Measurements from ENCODE around the gene FLT1.

FLT1 gene

DNA sequence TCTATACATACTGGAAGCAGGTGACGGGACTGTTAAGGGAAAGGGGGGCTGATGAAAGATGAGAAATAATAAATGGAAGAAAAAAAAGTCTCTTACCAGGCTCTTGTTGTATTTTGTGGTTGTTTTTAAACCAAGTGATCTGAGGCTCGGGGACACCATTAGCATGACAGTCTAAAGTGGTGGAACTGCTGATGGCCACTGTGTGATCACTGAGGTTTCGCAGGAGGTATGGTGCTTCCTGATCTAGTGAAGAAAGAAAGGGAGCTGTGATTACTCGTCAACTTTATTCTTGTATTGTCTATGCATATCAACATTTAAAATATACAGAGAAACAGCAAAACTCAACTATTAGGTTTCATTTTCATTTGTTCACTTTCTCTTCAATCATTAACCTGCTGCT lies 110.1 kb downstream of the FLT1 start:
- Mint-ChIP-seq H3K27ac (no peak overlapping the region), H3K4me1 (peaks cover 3% of the 10 kb centered on the region), H3K9me3 (no peaks in the 10 kb centered on the region), H3K27me3 (ENCODE audit: low read depth) (peaks cover 7% of the 10 kb centered on the region), H3K4me3 (no peak overlapping the region), H3K36me3 (ENCODE audit: low read depth) (no peaks in the 10 kb centered on the region)
- TF ChIP-seq, protein P1, sequence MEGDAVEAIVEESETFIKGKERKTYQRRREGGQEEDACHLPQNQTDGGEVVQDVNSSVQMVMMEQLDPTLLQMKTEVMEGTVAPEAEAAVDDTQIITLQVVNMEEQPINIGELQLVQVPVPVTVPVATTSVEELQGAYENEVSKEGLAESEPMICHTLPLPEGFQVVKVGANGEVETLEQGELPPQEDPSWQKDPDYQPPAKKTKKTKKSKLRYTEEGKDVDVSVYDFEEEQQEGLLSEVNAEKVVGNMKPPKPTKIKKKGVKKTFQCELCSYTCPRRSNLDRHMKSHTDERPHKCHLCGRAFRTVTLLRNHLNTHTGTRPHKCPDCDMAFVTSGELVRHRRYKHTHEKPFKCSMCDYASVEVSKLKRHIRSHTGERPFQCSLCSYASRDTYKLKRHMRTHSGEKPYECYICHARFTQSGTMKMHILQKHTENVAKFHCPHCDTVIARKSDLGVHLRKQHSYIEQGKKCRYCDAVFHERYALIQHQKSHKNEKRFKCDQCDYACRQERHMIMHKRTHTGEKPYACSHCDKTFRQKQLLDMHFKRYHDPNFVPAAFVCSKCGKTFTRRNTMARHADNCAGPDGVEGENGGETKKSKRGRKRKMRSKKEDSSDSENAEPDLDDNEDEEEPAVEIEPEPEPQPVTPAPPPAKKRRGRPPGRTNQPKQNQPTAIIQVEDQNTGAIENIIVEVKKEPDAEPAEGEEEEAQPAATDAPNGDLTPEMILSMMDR (IDR thresholded peaks at IDR 0.05; ENCODE audit: unreplicated experiment in 3 of 3), result no peak

DNA sequence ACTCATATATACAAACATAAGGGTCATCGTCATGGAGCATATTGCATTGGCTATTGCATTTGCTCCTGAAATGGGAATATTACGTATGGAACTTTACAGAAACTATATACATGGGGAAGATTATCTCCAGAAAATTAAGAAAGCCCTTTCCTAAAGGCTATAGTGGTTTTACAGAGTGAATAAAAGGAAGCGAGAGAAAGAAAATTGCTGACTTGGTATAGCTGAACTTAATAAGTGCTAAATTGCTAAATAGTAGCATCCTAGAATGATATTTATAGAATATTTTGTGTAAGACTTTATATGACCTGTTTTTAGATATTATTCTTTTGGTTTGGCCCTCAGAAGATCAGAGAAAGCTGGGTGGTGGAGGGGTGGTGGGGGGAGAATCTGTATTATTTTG lies 114.6 kb downstream of the FLT1 start:
- Mint-ChIP-seq H3K9me3 (no peaks in the 10 kb centered on the region), H3K4me3 (no peak overlapping the region), H3K27me3 (ENCODE audit: low read depth) (peaks cover 4% of the 10 kb centered on the region), H3K4me1 (peaks cover 8% of the 10 kb centered on the region), H3K27ac (no peak overlapping the region), H3K36me3 (ENCODE audit: low read depth) (no peaks in the 10 kb centered on the region)
- TF ChIP-seq, protein P1 (IDR thresholded peaks at IDR 0.05; ENCODE audit: unreplicated experiment in 3 of 3), result no peak

DNA sequence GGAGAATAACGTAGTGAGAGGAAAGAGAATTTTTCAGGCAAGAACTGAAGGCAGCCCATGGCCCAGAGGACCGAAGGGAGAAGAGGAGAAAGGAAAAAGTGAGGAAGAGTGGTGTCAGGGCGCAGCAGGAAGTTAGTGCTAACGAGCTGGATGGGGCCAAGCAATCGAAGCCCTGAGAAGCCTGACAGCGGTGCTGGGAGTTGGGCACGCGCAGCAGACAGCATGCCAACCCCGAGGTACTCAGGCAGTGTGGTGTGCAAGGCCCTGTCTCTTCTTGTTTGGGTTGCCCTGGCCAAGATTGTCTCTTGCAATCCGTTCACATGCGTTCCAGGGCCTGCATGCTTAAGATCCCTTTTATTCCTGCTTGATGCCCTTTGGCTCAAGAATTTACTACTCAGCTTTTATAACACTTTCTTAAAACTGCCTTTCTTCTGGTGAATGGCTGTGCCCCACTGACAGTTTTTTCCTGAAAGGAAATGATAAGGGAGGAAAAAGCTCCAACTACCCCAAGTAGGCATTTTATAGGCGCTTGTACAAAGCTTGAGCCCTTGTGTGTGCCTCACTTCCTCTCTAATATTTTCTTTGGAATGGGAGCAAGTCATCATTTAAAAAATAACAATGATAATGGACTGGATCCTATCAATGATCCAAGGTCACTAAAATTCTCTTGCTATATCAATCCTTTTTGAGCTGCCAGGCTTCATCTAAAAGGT lies 115.4 kb downstream of the FLT1 start:
- no peak overlapping the region for H3K27ac Mint-ChIP-seq
- TF ChIP-seq, protein P1 (IDR thresholded peaks at IDR 0.05; ENCODE audit: unreplicated experiment in 3 of 3), result no peak
- H3K4me1 Mint-ChIP-seq, result peaks cover 9% of the 10 kb centered on the region
- H3K27me3 Mint-ChIP-seq (ENCODE audit: low read depth), result peaks cover 4% of the 10 kb centered on the region
- no peaks in the 10 kb centered on the region for H3K36me3 Mint-ChIP-seq (ENCODE audit: low read depth)
- H3K4me3 Mint-ChIP-seq, result no peak overlapping the region
- H3K9me3 Mint-ChIP-seq, result no peaks in the 10 kb centered on the region

DNA sequence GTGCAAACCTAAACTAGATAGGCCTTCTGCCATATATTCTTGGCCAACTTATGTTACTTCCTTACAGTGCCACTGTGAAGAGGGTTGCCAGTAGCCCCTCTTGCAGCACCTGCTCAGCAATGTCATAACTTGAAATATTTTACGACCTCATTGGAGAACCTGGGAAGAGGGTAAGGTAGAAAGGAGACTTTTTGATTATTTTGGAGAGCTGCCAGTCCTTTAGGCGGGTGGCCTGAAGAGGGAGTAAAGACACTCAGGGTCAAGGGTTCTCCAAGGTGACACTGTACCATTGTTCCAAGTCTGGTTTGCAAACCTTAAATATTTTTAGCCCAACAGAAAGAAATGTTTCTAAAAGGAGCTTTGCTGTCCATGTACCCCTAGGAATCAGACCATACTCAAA lies 118.3 kb downstream of the FLT1 start:
- Mint-ChIP-seq H3K4me1 (peaks cover 9% of the 10 kb centered on the region), H3K36me3 (ENCODE audit: low read depth) (no peaks in the 10 kb centered on the region), H3K27ac (no peak overlapping the region), H3K27me3 (ENCODE audit: low read depth) (peaks cover 4% of the 10 kb centered on the region), H3K9me3 (no peaks in the 10 kb centered on the region), H3K4me3 (no peak overlapping the region)
- TF ChIP-seq, protein P1 (IDR thresholded peaks at IDR 0.05; ENCODE audit: unreplicated experiment in 3 of 3), result no peak

DNA sequence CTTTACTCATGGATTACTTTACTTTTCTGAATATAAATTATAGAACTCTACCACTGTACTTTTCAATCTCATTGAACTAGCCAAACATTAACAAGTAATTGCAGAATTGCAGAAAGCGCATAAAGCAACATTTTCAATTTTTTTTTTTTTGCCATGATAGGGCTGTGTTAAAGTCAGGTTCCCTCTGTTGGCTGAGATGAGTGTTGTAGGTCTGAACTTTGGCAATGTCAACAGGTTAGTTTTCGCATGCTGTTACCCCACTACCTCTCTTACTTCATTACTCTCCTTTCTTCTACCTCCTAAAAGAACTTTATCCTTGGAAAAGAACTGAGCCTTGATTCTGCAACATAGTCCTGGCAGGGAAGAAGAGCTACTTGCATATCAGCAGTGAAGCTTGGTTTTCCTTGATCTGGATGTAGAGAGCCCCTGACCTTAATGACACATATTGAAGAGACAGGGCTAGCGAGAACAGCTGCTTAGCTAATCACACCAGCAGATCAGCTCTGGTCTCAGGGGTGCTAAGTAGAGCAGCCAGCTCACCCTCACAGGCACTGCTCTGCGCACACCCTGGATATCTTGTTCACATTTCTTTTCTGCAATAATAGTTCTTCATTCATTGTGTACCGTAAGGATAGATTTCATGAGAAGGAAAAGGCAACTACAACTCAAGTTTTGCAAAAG lies 119.5 kb downstream of the FLT1 start:
- Mint-ChIP-seq H3K27ac (no peak overlapping the region), H3K4me3 (no peak overlapping the region), H3K4me1 (peaks cover 9% of the 10 kb centered on the region), H3K36me3 (ENCODE audit: low read depth) (no peaks in the 10 kb centered on the region), H3K27me3 (ENCODE audit: low read depth) (peaks cover 4% of the 10 kb centered on the region), H3K9me3 (no peaks in the 10 kb centered on the region)
- TF ChIP-seq, protein P1 (IDR thresholded peaks at IDR 0.05; ENCODE audit: unreplicated experiment in 3 of 3), result no peak

DNA sequence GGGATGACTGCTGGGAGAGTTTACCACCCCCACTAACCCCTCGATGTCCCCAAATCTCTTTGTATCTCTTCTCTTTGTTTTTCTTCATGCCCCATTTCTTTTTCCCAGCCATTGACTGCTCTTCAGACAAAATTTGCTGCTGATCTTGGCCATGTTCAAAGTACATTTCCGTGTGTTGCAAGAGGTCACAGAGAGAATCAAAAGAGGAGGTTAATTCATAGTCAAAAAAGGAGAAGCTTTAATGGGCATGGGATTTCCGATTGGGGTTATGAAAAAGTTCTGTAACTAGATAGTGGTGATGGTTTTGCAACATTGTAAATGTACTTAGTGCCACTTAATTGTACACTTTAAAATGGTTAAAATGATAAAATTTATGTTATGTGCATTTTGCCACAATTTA lies 121.1 kb downstream of the FLT1 start:
- no peaks in the 10 kb centered on the region for H3K36me3 Mint-ChIP-seq (ENCODE audit: low read depth)
- no peaks in the 10 kb centered on the region for H3K9me3 Mint-ChIP-seq
- H3K4me1 Mint-ChIP-seq, result peaks cover 9% of the 10 kb centered on the region
- H3K27me3 Mint-ChIP-seq (ENCODE audit: low read depth), result no peaks in the 10 kb centered on the region
- TF ChIP-seq, protein P1 (IDR thresholded peaks at IDR 0.05; ENCODE audit: unreplicated experiment in 3 of 3), result no peak
- H3K27ac Mint-ChIP-seq, result no peak overlapping the region
- no peak overlapping the region for H3K4me3 Mint-ChIP-seq

Data from nephron (organoid).